HCT116 (cell line): ENCODE measurements around the gene CDKL1.

Experiments used
- ATF3 ChIP-seq: IDR thresholded peaks from 2 replicates; pipeline ENCODE4 v1.6.1; 2012
- CEBPB ChIP-seq: IDR thresholded peaks from 2 replicates; pipeline ENCODE4 v1.6.1; 2012; ENCODE audit warnings: low read depth
- CTCF ChIP-seq, 3 experiments: fragments of 200-600 bp in 1 of 3; sonication (generic) in 1 of 3; IDR thresholded peaks in 2 of 3; conservative IDR thresholded peaks in 1 of 3; 2 replicates each; pipeline ENCODE4 v1.5.1; 2012 to 2017; ENCODE audit warnings: low read depth in 2 of 3, low read length in 2 of 3, antibody characterized with exemption in 1 of 3, borderline replicate concordance in 1 of 3, control low read depth in 1 of 3, mild to moderate bottlenecking in 1 of 3, mixed read lengths in 1 of 3, mixed run types in 1 of 3, moderate library complexity in 1 of 3; ENCODE audit not compliant: insufficient read depth in 1 of 3
- ELF1 ChIP-seq: IDR thresholded peaks from 2 replicates; pipeline ENCODE4 v1.6.1; 2012; ENCODE audit warnings: low read depth, borderline replicate concordance
- EZH2 ChIP-seq: fragments of 200-600 bp; sonication (generic); IDR thresholded peaks from 2 replicates; pipeline ENCODE4 v1.6.1; 2017; ENCODE audit warnings: antibody characterized with exemption, mixed run types
- POLR2A ChIP-seq: IDR thresholded peaks from 2 replicates; pipeline ENCODE4 v1.7.0; 2011; ENCODE audit warnings: borderline replicate concordance; ENCODE audit not compliant: insufficient read depth, insufficient read length; ENCODE audit errors: extremely low read depth
- POLR2AphosphoS5 ChIP-seq: IDR thresholded peaks from 2 replicates; pipeline ENCODE4 v1.6.1; 2011; ENCODE audit warnings: mild to moderate bottlenecking, low read depth, low read length, moderate library complexity
- RAD21 ChIP-seq: IDR thresholded peaks from 2 replicates; pipeline ENCODE4 v1.6.1; 2012; ENCODE audit warnings: low read depth, mild to moderate bottlenecking
- REST ChIP-seq: IDR thresholded peaks from 2 replicates; pipeline ENCODE4 v1.6.1; 2012; ENCODE audit warnings: low read depth
- YY1 ChIP-seq: IDR thresholded peaks from 2 replicates; pipeline ENCODE4 v1.6.1; 2011; ENCODE audit warnings: low read length, low read depth, moderate library complexity, mild to moderate bottlenecking; ENCODE audit not compliant: insufficient replicate concordance; ENCODE audit errors: extremely low read depth

GRCh38 chr14:50343434-50343833 is 53.2 kb downstream of the CDKL1 start:
- TF ChIP-seq RAD21 (no peak), CTCF (IDR thresholded peaks at IDR 0.05 in 2 of 3, conservative IDR thresholded peaks at IDR 0.05 in 1 of 3; ENCODE audit: borderline replicate concordance in 1 of 3, insufficient read depth in 1 of 3, low read depth in 2 of 3, low read length in 2 of 3) (no peak), POLR2AphosphoS5 (no peak), EZH2 (no peak), ELF1 (no peak), CEBPB (no peak), REST (no peak), YY1 (no peak), POLR2A (no peak), ATF3 (no peak)
